Measurements from ENCODE around the gene TTLL5. TPM values are rescaled to one million over a fixed set of nuclear protein-coding genes. Genes with fewer than 3 reads are reported as not detected.

The TTLL5 gene
- total and polyA plus RNA-seq, 2 of the 13 experiments (the other 11 are each of a cell fraction or from before 2014, with no cell fraction given) = 11.8 to 18.8 TPM

GRCh38 chr14:75720842-75721498, 59.9 kb downstream of the TTLL5 start:
- Histone ChIP-seq H3K27me3 (ENCODE audit: control insufficient read depth in 1 of 2, insufficient read depth in 2 of 2, low read length in 2 of 2) (no peaks in the 10 kb centered on the region), H3K9me3 (ENCODE audit: low read length) (no peaks in the 10 kb centered on the region), H3K27ac (ENCODE audit: extremely low read length, insufficient read depth, low read length) (no peak overlapping the region), H3K36me3 (replicated peaks in 1 of 2; ENCODE audit: control insufficient read depth in 1 of 2, insufficient read depth in 2 of 2, low read length in 2 of 2) (peaks cover 9 to 50% of the 10 kb centered on the region in 2 experiments), H3K4me2 (ENCODE audit: low read depth, low read length) (no peak overlapping the region), H4K20me1 (ENCODE audit: insufficient read depth, low read length) (no peaks in the 10 kb centered on the region), H2AFZ (ENCODE audit: low read length) (no peak overlapping the region), H3K79me2 (ENCODE audit: insufficient read depth, low read length) (no peaks in the 10 kb centered on the region), H3K4me3 (replicated peaks in 1 of 3; ENCODE audit: insufficient read depth in 1 of 3, low read depth in 2 of 3, low read length in 3 of 3) (no peak overlapping the region), H3K9ac (ENCODE audit: insufficient read depth, low read depth, low read length) (no peak overlapping the region), H3K4me1 (ENCODE audit: insufficient read depth, low read length) (no peaks in the 10 kb centered on the region)
- CTCF ChIA-PET (ENCODE audit: low intra/inter-chr PET ratio, low total read pairs) = no interaction called here
- 94% methylated on average over 4 of the region's 4 CpGs for WGBS (ENCODE audit: low lambda C conversion rate)
- ATAC-seq = no peak
- DNase-seq (ENCODE audit: low spot score) = no peak
- TF ChIP-seq GATA4 (IDR thresholded peaks at IDR 0.05; ENCODE audit: borderline replicate concordance, low read depth) (no peak), MAFG (CRISPR knock-in tag; IDR thresholded peaks at IDR 0.05) (no peak), MATR3 (CRISPR knock-in tag; IDR thresholded peaks at IDR 0.05) (no peak), ZFP36L1 (CRISPR knock-in tag; IDR thresholded peaks at IDR 0.05) (no peak), KAT8 (CRISPR knock-in tag; IDR thresholded peaks at IDR 0.05) (no peak), CCDC6 (CRISPR knock-in tag; IDR thresholded peaks at IDR 0.05) (no peak)
- in situ Hi-C loops (cut with HindIII; ENCODE audit: extremely low pct_ligation_motif_present, low pct_unique_long_range_greater_than_20kb) (loop anchor here (25.0 kb wide), 1 partner anchor 666 kb away; the partner anchor contains the start of gene ESRRB), intact Hi-C loops (cut with micrococcal nuclease; ENCODE audit: unreplicated experiment) (no loop called here)
- no peak for FAIRE-seq
- POLR2A ChIA-PET = no interaction called here
- no TSS peak for BruUV-seq (replicated peaks)

GRCh38 chr14:75723716-75724115, 62.7 kb downstream of the TTLL5 start:
- Histone ChIP-seq H4K20me1 (ENCODE audit: insufficient read depth, low read length) (no peaks in the 10 kb centered on the region), H3K27me3 (ENCODE audit: control insufficient read depth in 1 of 2, insufficient read depth in 2 of 2, low read length in 2 of 2) (no peaks in the 10 kb centered on the region), H3K4me3 (replicated peaks in 1 of 3; ENCODE audit: insufficient read depth in 1 of 3, low read depth in 2 of 3, low read length in 3 of 3) (no peak overlapping the region), H2AFZ (ENCODE audit: low read length) (no peak overlapping the region), H3K4me2 (ENCODE audit: low read depth, low read length) (no peak overlapping the region), H3K9me3 (ENCODE audit: low read length) (no peaks in the 10 kb centered on the region), H3K36me3 (replicated peaks in 1 of 2; ENCODE audit: control insufficient read depth in 1 of 2, insufficient read depth in 2 of 2, low read length in 2 of 2) (peaks cover 6 to 47% of the 10 kb centered on the region in 2 experiments), H3K9ac (ENCODE audit: insufficient read depth, low read depth, low read length) (no peak overlapping the region), H3K4me1 (ENCODE audit: insufficient read depth, low read length) (no peaks in the 10 kb centered on the region), H3K27ac (ENCODE audit: extremely low read length, insufficient read depth, low read length) (no peak overlapping the region), H3K79me2 (ENCODE audit: insufficient read depth, low read length) (no peaks in the 10 kb centered on the region)
- FAIRE-seq = no peak
- no peak for ATAC-seq
- no peak for TF ChIP-seq FOXK2 (IDR thresholded peaks at IDR 0.05)
- no peak for TF ChIP-seq GATA4 (IDR thresholded peaks at IDR 0.05; ENCODE audit: borderline replicate concordance, low read depth)
- TF ChIP-seq ZNF512B (CRISPR knock-in tag; IDR thresholded peaks at IDR 0.05; ENCODE audit: borderline replicate concordance) = no peak
- no peak for TF ChIP-seq FOXP4 (CRISPR knock-in tag; IDR thresholded peaks at IDR 0.05)
- TF ChIP-seq ZNF891 (CRISPR knock-in tag; IDR thresholded peaks at IDR 0.05) = no peak
- TF ChIP-seq ZNF160 (CRISPR knock-in tag; IDR thresholded peaks at IDR 0.05) = no peak
- TF ChIP-seq AGO1 (IDR thresholded peaks at IDR 0.05; ENCODE audit: low read depth, low read length, poor library complexity, severe bottlenecking) = no peak
- DNase-seq (ENCODE audit: low spot score) = no peak
- in situ Hi-C loops (cut with HindIII; ENCODE audit: extremely low pct_ligation_motif_present, low pct_unique_long_range_greater_than_20kb) = loop anchor here (25.0 kb wide), 1 partner anchor 664 kb away; the partner anchor contains the start of gene ESRRB
- ChIA-PET CTCF (ENCODE audit: low intra/inter-chr PET ratio, low total read pairs) (no interaction called here), POLR2A (no interaction called here)
- no TSS peak for BruUV-seq (replicated peaks)
- 97% methylated on average over 1 of the region's 1 CpG for WGBS (ENCODE audit: low lambda C conversion rate)
- intact Hi-C loops (cut with micrococcal nuclease; ENCODE audit: unreplicated experiment) = no loop called here
